ENCODE results near the gene FKBP9. TPM values are rescaled to one million over a fixed set of nuclear protein-coding genes. Genes with fewer than 3 reads are reported as not detected.

Gene FKBP9
- total RNA-seq, 1 experiment from 2014 or later: 11.1 TPM

GRCh38 chr7:32936689-32937088 lies 20.6 kb upstream of the FKBP9 start:
- peaks cover 0 to 6% of the 10 kb centered on the region in 2 experiments; a peak in 2 of 5 replicates for H3K9me3 Mint-ChIP-seq
- Histone ChIP-seq H2AFZ (ENCODE audit: low read length) (no peak overlapping the region), H4K20me1 (ENCODE audit: control insufficient read depth, insufficient read depth, insufficient read length) (no peaks in the 10 kb centered on the region), H3K9me3 (ENCODE audit: control insufficient read depth, low read depth, low read length) (no peaks in the 10 kb centered on the region), H3K79me1 (ENCODE audit: insufficient read depth, low read depth, low read length, poor library complexity, severe bottlenecking) (no peaks in the 10 kb centered on the region), H2BK12ac (ENCODE audit: insufficient read length, low read depth, low read length) (no peak overlapping the region), H3K27ac (ENCODE audit: insufficient read length, low read depth, low read length) (no peak overlapping the region), H4K5ac (ENCODE audit: insufficient read length, low read depth, low read length) (no peak overlapping the region), H3K56ac (ENCODE audit: insufficient read length, low read depth, low read length) (no peak overlapping the region), H3K4me1 (ENCODE audit: insufficient read depth, low read length) (no peaks in the 10 kb centered on the region), H3K23ac (ENCODE audit: insufficient read length, low read depth, low read length) (no peak overlapping the region), H2BK120ac (ENCODE audit: low read depth, low read length, poor library complexity, severe bottlenecking) (no peak overlapping the region), H4K91ac (ENCODE audit: insufficient read length, low read depth, low read length) (no peak overlapping the region), H3K79me2 (ENCODE audit: insufficient read depth, low read length) (no peaks in the 10 kb centered on the region), H2BK15ac (ENCODE audit: low read depth, low read length) (no peak overlapping the region), H2BK20ac (ENCODE audit: low read depth, low read length, poor library complexity, severe bottlenecking) (no peak overlapping the region), H2AK5ac (ENCODE audit: insufficient read length, low read length) (no peak overlapping the region), H3K18ac (ENCODE audit: insufficient read length, low read depth, low read length) (no peak overlapping the region), H3K14ac (ENCODE audit: insufficient read depth, low read length) (no peak overlapping the region), H3K23me2 (ENCODE audit: insufficient read length, low read depth, low read length, poor library complexity, severe bottlenecking) (no peaks in the 10 kb centered on the region), H3T11ph (ENCODE audit: low read length) (no peak overlapping the region), H4K8ac (replicated peaks; ENCODE audit: insufficient read length, low read depth, low read length) (no peak overlapping the region), H3K9ac (ENCODE audit: extremely low read depth, insufficient read length, low read length) (no peak overlapping the region), H3K4ac (ENCODE audit: low read depth, low read length) (no peak overlapping the region), H3K4me2 (ENCODE audit: insufficient read depth, insufficient read length, low read length) (no peak overlapping the region), H2BK5ac (ENCODE audit: insufficient read length, low read length) (no peak overlapping the region), H3K27me3 (ENCODE audit: insufficient read depth, low read length) (peaks cover 46% of the 10 kb centered on the region)
- H3K4me3 Mint-ChIP-seq: no peak overlapping the region
- no peak overlapping the region for H3K27ac Mint-ChIP-seq
- H3K27me3 Mint-ChIP-seq (ENCODE audit: low read depth): peaks cover 100% of the 10 kb centered on the region
- peaks cover 8% of the 10 kb centered on the region in 2 experiments for H3K4me1 Mint-ChIP-seq
- WGBS (ENCODE audit: extremely low coverage, insufficient read length, low lambda C conversion rate): no CpG with 5 or more reads among the region's 3 CpGs
- no peak for DNase-seq
- TF ChIP-seq, protein P1, sequence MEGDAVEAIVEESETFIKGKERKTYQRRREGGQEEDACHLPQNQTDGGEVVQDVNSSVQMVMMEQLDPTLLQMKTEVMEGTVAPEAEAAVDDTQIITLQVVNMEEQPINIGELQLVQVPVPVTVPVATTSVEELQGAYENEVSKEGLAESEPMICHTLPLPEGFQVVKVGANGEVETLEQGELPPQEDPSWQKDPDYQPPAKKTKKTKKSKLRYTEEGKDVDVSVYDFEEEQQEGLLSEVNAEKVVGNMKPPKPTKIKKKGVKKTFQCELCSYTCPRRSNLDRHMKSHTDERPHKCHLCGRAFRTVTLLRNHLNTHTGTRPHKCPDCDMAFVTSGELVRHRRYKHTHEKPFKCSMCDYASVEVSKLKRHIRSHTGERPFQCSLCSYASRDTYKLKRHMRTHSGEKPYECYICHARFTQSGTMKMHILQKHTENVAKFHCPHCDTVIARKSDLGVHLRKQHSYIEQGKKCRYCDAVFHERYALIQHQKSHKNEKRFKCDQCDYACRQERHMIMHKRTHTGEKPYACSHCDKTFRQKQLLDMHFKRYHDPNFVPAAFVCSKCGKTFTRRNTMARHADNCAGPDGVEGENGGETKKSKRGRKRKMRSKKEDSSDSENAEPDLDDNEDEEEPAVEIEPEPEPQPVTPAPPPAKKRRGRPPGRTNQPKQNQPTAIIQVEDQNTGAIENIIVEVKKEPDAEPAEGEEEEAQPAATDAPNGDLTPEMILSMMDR (conservative IDR thresholded peaks at IDR 0.05): no peak
- H3K36me3 Mint-ChIP-seq (ENCODE audit: insufficient read depth in 1 of 3, low read depth in 3 of 3): no peaks in the 10 kb centered on the region; a peak in 1 of 7 replicates

Measured in H9 (cell line).